Colonic mucosa (tissue), 4 donors: ENCODE measurements around the gene PGAP2. TPM values are rescaled to one million over a fixed set of nuclear protein-coding genes. Genes with fewer than 3 reads are reported as not detected.
A peak's percentile ranks its signal among the peaks of the same experiment; 100 is the strongest.

Source experiments
- DNase-seq: peaks from one replicate; pipeline ENCODE4 v3.0.0-alpha.2; 2020
- H3K27ac ChIP-seq: fragments of 200-600 bp; one replicate; pipeline ENCODE4 v1.8.0; 2021
- H3K27me3 ChIP-seq: fragments of 200-600 bp; one replicate; pipeline ENCODE4 v1.8.0; 2021
- H3K36me3 ChIP-seq: fragments of 200-600 bp; one replicate; pipeline ENCODE4 v1.8.0; 2021
- H3K4me1 ChIP-seq: fragments of 200-600 bp; one replicate; pipeline ENCODE4 v1.8.0; 2021; ENCODE audit warnings: mild to moderate bottlenecking
- H3K4me3 ChIP-seq: fragments of 200-600 bp; one replicate; pipeline ENCODE4 v1.8.0; 2021
- H3K9ac ChIP-seq, 2 donors: one replicate each; pipeline ENCODE4 v1.7.0; 2013; ENCODE audit warnings: control low read depth in 2 of 2, low read depth in 2 of 2, low read length in 2 of 2
- H3K9me3 ChIP-seq: fragments of 200-600 bp; one replicate; pipeline ENCODE4 v1.8.0; 2021
- CTCF ChIP-seq: fragments of 200-600 bp; IDR thresholded peaks from one replicate; pipeline ENCODE4 v1.8.0; 2022; ENCODE audit warnings: antibody characterized with exemption, mild to moderate bottlenecking
- intact Hi-C: fragments of 100-400 bp; cut with DNase I; formaldehyde crosslinking; loops from one replicate; pipeline ENCODE4 v1.14.1; 2022
- total RNA-seq, 2 donors: library from RNA; stranded (reverse); fragmentation: NEBNext Ultra II Directional in 1 of 2; extraction: Animal tissue kit (Norgen Biotek cat#: 25700) in 1 of 2; gene quantifications; one replicate each; pipeline ENCODE4 v1.2.1, GENCODE V29; 2021
- donor health status: healthy.
- donor health status: DM: no; HTN: no; CAD: no.
- donor health status: DM: no; HTN: no; CAD: no.

The PGAP2 gene
- total RNA-seq, 2 donors from 2014 or later: 21.6 to 29.6 TPM

- Histone ChIP-seq H3K27ac (peak overlapping the region; percentile 1), H3K4me3 (no peak overlapping the region), H3K9me3 (no peaks in the 10 kb centered on the region), H3K9ac (no peak overlapping the region), H3K27me3 (no peaks in the 10 kb centered on the region), H3K36me3 (no peaks in the 10 kb centered on the region), H3K4me1 (peaks cover 16% of the 10 kb centered on the region)
- intact Hi-C loops: no loop called here
- no peak for DNase-seq
- no peak for TF ChIP-seq CTCF
These were observed 22.4 kb downstream of the PGAP2 start for GRCh38 chr11:3830730-3831129.

DNA sequence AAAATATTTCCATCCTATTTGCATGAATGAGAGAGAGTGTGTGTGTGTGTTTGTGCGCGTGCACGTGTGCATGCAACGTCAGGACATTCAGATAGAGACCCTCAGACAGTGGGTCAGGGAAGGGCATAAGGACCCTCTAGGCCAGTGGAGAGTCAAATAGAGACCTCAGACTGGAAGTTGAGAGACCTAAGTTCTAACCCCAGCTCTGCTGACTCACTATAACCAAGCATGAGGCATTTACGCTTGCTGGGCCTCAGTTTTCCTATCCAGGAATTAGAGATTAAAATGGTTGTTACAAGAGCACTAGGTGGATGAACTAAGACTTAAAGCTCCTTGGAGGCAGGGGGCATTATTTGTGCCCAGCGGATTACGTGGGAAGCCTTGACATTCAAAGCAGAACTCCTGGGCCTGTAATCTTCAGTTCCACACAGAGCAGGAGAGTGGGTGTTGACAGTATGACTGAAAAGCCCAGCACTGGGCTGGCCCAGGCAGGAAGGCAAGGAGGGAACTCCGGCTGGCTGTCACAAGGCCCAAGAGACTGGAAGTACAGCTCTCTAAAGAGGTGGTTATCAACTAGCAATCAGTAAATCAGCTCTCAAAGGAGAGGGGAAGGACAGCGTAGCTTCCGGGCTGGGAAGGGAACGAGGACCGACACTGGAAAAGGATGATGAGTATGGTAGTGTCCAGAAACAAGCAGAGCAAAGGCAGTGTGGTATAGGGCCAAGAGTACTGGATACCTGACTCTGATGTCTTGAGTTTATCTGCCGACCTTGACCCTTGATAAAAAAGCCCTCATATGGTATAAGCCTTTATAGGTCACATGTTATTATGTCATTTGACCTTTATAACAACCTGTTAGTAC is 23.2 kb downstream of the PGAP2 start:
- Histone ChIP-seq H3K4me1 (peaks cover 16% of the 10 kb centered on the region), H3K27me3 (no peaks in the 10 kb centered on the region)
- DNase-seq: no peak

DNA sequence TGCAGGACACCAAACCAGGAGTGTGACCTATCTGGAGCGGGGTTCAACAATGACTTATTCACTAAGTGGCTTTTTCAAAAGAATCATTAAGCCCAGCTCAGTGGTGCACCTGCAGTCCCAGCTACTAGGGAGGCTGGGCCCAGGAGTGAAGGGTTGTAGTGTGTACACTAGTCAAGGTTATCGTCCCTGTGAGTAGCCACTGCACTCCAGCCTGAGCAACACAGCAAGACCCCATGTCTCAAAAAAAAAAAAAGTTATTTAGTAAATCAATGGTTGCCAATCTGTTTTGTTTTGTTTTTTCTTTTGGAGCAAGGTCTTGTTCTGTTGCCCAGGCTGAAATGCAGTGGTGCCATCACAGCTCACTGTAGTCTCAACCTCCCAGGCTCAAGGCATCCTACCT is 24.5 kb downstream of the PGAP2 start:
- Histone ChIP-seq H3K4me1 (peaks cover 16% of the 10 kb centered on the region), H3K27me3 (no peaks in the 10 kb centered on the region), H3K27ac (no peak overlapping the region), H3K9me3 (no peaks in the 10 kb centered on the region), H3K4me3 (no peak overlapping the region), H3K36me3 (no peaks in the 10 kb centered on the region), H3K9ac (no peak overlapping the region)
- DNase-seq: no peak
- TF ChIP-seq CTCF: no peak
- intact Hi-C loops: no loop called here

More for the DNA sequence above, 23.2 kb downstream of the PGAP2 start:
- no peak overlapping the region for H3K4me3 ChIP-seq
- H3K27ac ChIP-seq: peak overlapping the region; percentile 1
- TF ChIP-seq CTCF: no peak
- intact Hi-C loops: no loop called here
- no peaks in the 10 kb centered on the region for H3K9me3 ChIP-seq
- no peak overlapping the region for H3K9ac ChIP-seq
- no peaks in the 10 kb centered on the region for H3K36me3 ChIP-seq

GRCh38 chr11:3833449-3833848 is 25.1 kb downstream of the PGAP2 start:
- H3K36me3 ChIP-seq: no peaks in the 10 kb centered on the region
- H3K9me3 ChIP-seq: no peaks in the 10 kb centered on the region
- no peak for DNase-seq
- peaks cover 16% of the 10 kb centered on the region for H3K4me1 ChIP-seq
- H3K9ac ChIP-seq: no peak overlapping the region
- intact Hi-C loops: no loop called here
- no peak for TF ChIP-seq CTCF
- H3K27me3 ChIP-seq: no peaks in the 10 kb centered on the region
- no peak overlapping the region for H3K4me3 ChIP-seq
- H3K27ac ChIP-seq: no peak overlapping the region

GRCh38 chr11:3834349-3834663 is 25.9 kb downstream of the PGAP2 start:
- Histone ChIP-seq H3K4me1 (peaks cover 20% of the 10 kb centered on the region), H3K27me3 (no peaks in the 10 kb centered on the region), H3K4me3 (no peak overlapping the region), H3K36me3 (no peaks in the 10 kb centered on the region), H3K27ac (peak overlapping the region; percentile 72), H3K9me3 (no peaks in the 10 kb centered on the region), H3K9ac (no peak overlapping the region)
- DNase-seq: no peak
- no peak for TF ChIP-seq CTCF
- intact Hi-C loops: no loop called here
